Left lung (tissue), 10 donors: ENCODE results near the gene RETREG2. TPM values are rescaled to one million over a fixed set of nuclear protein-coding genes. Genes with fewer than 3 reads are reported as not detected.
A peak's percentile ranks its signal among the peaks of the same experiment; 100 is the strongest.

Experiments
- ATAC-seq: fragments of 200-7000 bp; cut with Tn5 transposase; one replicate; pipeline ENCODE4 v1.9.1; 2020; ENCODE audit warnings: moderate library complexity
- DNase-seq, 4 donors: peaks; one replicate each; pipeline ENCODE4 v3.0.0-alpha.2; 2013 to 2020
- H3K27ac ChIP-seq, 2 donors: fragments of 200-600 bp; sonication (generic) in 1 of 2; one replicate each; pipeline versions ENCODE4 v1.5.0 to v1.8.0; 2020 to 2021
- H3K27me3 ChIP-seq, 2 donors: fragments of 200-600 bp; sonication (generic) in 1 of 2; one replicate each; pipeline versions ENCODE4 v1.5.0 to v1.8.0; 2020 to 2021
- H3K36me3 ChIP-seq, 2 donors: fragments of 200-600 bp; sonication (generic) in 1 of 2; one replicate each; pipeline versions ENCODE4 v1.5.0 to v1.8.0; 2020 to 2021
- H3K4me1 ChIP-seq, 2 donors: fragments of 200-600 bp; one replicate each; pipeline ENCODE4 v1.8.0; 2021
- H3K4me3 ChIP-seq, 2 donors: fragments of 200-600 bp; sonication (generic) in 1 of 2; one replicate each; pipeline versions ENCODE4 v1.5.0 to v1.8.0; 2020 to 2021; ENCODE audit warnings: mild to moderate bottlenecking in 1 of 2
- H3K9me3 ChIP-seq, 2 donors: fragments of 200-600 bp; sonication (generic) in 1 of 2; one replicate each; pipeline versions ENCODE4 v1.5.0 to v1.8.0; 2020 to 2021
- intact Hi-C, 2 donors: fragments of 100-400 bp; cut with DNase I; formaldehyde crosslinking; loops; one replicate each; pipeline versions ENCODE4 v1.11.2 to v1.14.2; 2022
- polyA plus RNA-seq, 6 donors: library from polyadenylated mRNA; unstranded; fragments of 120-200 nt; gene quantifications; one replicate each; pipeline ENCODE4 v1.2.1, GENCODE V29; 2013; ENCODE audit not compliant: insufficient read length in 6 of 6
- total RNA-seq, 2 donors: library from RNA; stranded (reverse); fragmentation: NEBNext Ultra II Directional; extraction: Animal tissue kit (Norgen Biotek cat#: 25700); gene quantifications; one replicate each; pipeline ENCODE4 v1.2.1, GENCODE V29; 2021
- TF ChIP-seq, protein P1 (sequence below), 2 donors: fragments of 200-600 bp; sonication (generic) in 1 of 2; IDR thresholded peaks; one replicate each; pipeline versions ENCODE4 v1.5.0 to v1.8.0; 2021; ENCODE audit warnings: antibody characterized with exemption in 2 of 2
- donor health status: DM: no; HTN: yes; CAD: no.
- donor health status: DM: no; HTN: no; CAD: no.

Gene RETREG2
- total and polyA plus RNA-seq, 8 donors = 75.0 to 86.6 (median 83.5) TPM

DNA sequence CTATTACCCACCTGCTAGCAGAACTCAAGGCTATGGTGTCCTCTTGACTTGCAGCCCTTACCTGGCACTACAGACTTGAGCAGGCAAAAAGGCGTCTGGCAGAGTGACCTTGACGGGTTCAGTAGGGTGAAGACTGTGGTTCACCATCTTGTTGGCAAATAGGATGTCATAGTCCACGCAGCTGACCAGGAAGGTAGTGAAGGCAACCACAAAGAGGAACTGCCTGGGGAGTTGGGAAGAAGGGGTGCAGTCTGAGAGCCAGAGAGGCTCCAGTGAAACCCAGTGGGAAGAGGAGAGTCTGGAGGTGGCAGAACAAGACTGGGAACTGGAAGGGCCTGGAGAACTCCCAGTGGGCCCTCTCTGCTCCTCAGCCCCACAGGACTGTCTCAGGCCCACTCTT lies 47.3 kb downstream of the RETREG2 start:
- TF ChIP-seq, protein P1, sequence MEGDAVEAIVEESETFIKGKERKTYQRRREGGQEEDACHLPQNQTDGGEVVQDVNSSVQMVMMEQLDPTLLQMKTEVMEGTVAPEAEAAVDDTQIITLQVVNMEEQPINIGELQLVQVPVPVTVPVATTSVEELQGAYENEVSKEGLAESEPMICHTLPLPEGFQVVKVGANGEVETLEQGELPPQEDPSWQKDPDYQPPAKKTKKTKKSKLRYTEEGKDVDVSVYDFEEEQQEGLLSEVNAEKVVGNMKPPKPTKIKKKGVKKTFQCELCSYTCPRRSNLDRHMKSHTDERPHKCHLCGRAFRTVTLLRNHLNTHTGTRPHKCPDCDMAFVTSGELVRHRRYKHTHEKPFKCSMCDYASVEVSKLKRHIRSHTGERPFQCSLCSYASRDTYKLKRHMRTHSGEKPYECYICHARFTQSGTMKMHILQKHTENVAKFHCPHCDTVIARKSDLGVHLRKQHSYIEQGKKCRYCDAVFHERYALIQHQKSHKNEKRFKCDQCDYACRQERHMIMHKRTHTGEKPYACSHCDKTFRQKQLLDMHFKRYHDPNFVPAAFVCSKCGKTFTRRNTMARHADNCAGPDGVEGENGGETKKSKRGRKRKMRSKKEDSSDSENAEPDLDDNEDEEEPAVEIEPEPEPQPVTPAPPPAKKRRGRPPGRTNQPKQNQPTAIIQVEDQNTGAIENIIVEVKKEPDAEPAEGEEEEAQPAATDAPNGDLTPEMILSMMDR (IDR thresholded peaks at IDR 0.05) = no peak
- H3K4me1 ChIP-seq = peaks cover 16 to 47% of the 10 kb centered on the region in 2 donors
- DNase-seq (peak in 1 of 4 donors; percentile 45), ATAC-seq (no peak)
- H3K9me3 ChIP-seq = no peaks in the 10 kb centered on the region
- H3K36me3 ChIP-seq = peaks cover 0 to 67% of the 10 kb centered on the region in 2 donors
- intact Hi-C loops = no loop called here
- H3K27me3 ChIP-seq = no peaks in the 10 kb centered on the region
- no peak overlapping the region for H3K4me3 ChIP-seq
- peak overlapping the region in 1 of 2 donors; percentile 57 for H3K27ac ChIP-seq

- Histone ChIP-seq H3K27me3 (no peaks in the 10 kb centered on the region), H3K4me1 (peaks cover 23 to 59% of the 10 kb centered on the region in 2 donors), H3K4me3 (peak overlapping the region; percentile 79 to 92), H3K27ac (peak overlapping the region; percentile 95), H3K36me3 (peaks cover 0 to 50% of the 10 kb centered on the region in 2 donors), H3K9me3 (no peaks in the 10 kb centered on the region)
- DNase-seq = no peak
- TF ChIP-seq, protein P1 (IDR thresholded peaks at IDR 0.05) = no peak
- intact Hi-C loops = no loop called here
- ATAC-seq = no peak
These were observed 50.2 kb downstream of the RETREG2 start for GRCh38 chr2:219228041-219228910.

- DNase-seq = no peak
- Histone ChIP-seq H3K9me3 (no peaks in the 10 kb centered on the region), H3K27me3 (no peaks in the 10 kb centered on the region), H3K4me3 (peak overlapping the region; percentile 79 to 92), H3K36me3 (peaks cover 0 to 50% of the 10 kb centered on the region in 2 donors), H3K4me1 (peaks cover 23 to 59% of the 10 kb centered on the region in 2 donors), H3K27ac (peak overlapping the region; percentile 95)
- ATAC-seq = peak; percentile 2
- TF ChIP-seq, protein P1 (IDR thresholded peaks at IDR 0.05) = no peak
- intact Hi-C loops = no loop called here
These were observed 50.8 kb downstream of the RETREG2 start for GRCh38 chr2:219228911-219229304.

DNA sequence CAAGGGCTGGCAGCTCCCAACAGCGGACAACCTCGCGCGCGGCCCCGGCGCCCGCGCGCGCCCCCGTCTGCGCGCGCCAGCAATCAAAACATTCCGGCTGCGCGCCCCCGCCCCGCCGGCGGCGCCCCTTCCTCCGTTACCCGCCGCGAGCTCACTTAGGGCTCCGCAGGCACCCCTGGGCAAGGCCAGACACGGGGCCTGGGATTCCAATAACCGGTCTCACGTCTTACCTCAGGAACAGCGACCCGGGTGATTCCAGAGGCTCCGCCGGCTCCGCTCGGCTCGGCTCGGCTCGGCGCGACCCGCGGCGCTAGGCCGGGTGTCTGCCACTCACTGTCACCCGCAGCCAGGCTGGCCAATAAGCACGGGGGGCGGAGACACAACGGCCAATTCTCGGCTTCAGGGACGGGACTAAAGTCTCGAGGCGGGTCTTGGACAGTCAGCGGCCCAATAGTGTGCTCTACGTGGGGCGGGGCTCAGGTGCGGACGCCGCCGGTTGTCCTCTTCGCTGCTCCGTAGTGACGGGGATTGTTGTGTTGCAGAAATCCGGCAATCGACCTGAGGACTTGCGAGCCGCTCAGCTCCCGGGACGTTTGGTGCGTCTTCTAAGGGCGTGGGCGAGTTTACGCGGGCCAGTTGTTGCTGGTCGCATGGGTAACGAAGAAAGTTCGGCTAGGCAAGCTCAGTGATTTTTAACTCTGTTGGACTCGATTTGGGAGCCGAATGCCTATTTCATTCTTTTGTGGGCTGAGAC lies 51.4 kb downstream of the RETREG2 start, which contains the start of the genes ANKZF1 and ATG9A:
ANKZF1 (plus strand) TSS at position 502 of the 754 bp plus-strand sequence. CDS start 452 bp downstream, outside the sequence.
ATG9A (minus strand) TSS at position 332 of the 754 bp plus-strand sequence. CDS start 1,612 bp downstream, outside the sequence.
- DNase-seq (peak; percentile 96 to 99 (median 98)), ATAC-seq (peak; percentile 98)
- Histone ChIP-seq H3K36me3 (peaks cover 0 to 50% of the 10 kb centered on the region in 2 donors), H3K27ac (peak within 1 kb of the TSS; percentile 95), H3K27me3 (no peaks in the 10 kb centered on the region), H3K9me3 (no peaks in the 10 kb centered on the region), H3K4me3 (peak within 1 kb of the TSS; percentile 79 to 92), H3K4me1 (peaks cover 23 to 58% of the 10 kb centered on the region in 2 donors)
- intact Hi-C loops = no loop called here
- TF ChIP-seq, protein P1 (IDR thresholded peaks at IDR 0.05) = no peak
